HG03039 (cell line): Measurements from ENCODE around the gene CCDC32.

Source experiments
- ATAC-seq: cut with Tn5 transposase; IDR thresholded peaks from one replicate; pipeline ENCODE4 v1.9.1; 2021; ENCODE audit warnings: mild to moderate bottlenecking, moderate library complexity; ENCODE audit not compliant: unreplicated experiment

Gene CCDC32

DNA sequence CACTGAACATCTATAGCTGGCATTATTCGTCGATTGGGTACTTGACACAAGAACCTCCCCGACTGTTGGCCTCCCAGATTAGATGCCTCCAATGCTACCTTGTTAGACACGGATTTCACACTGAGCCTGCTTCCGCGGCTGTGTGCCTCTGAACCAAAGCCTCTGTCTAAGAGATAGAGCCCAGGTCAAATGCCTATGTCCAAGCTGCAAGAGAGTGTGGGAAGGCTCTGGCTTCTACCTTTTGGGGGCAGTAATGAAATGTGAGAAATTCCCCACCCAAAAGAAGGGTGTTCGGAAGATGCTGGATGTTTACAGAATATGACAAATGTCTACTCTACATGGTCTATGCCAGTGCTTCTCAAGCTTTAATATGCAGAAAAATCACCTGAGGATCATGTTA is 2.3 kb upstream of the CCDC32 start:
- no peak for ATAC-seq

GRCh38 chr15:40565333-40566238 is 744 bp upstream of the CCDC32 start:
- ATAC-seq: no peak

DNA sequence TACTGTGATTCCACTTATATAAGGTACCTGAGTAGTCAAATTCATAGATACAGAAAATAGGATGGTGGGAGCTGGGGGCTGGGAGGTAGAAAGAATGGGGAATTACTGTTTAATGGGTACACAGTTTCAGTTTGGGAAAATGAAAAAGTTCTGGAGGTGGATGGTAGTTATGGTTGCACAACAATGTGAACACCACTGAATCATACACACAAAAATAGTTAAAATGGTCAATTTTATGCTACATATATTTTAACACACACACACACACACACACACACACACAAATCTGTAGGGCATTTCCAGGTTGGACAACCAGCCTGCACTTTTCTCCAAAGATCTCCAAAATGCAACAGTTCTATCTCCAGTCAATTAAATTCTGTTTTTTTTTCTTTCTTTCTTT is 1.4 kb downstream of the CCDC32 start:
- no peak for ATAC-seq

DNA sequence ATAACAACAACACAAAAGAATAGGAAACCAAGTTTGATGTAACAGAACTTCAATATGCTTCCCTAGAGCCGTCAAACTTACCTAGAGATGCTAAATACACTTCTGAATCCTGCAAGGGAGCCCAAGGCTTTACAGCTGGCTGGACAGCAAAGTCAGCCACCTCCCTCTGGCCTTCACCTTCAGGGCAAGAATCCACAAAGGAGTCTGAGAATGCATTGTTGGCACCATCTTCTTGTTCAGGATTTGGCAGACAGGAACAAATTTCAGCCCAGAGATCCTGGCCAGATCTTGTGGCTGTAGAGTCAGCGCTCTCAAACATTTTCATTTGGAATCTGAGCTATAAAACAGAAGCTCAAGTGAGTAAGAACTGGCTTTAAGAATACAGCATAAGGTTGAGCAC is 2.2 kb downstream of the CCDC32 start:
- ATAC-seq: no peak

- no peak for ATAC-seq
Observed at GRCh38 chr15:40558952-40559742, 5.7 kb downstream of the CCDC32 start.

GRCh38 chr15:40555876-40556275 is 9.0 kb downstream of the CCDC32 start:
- ATAC-seq: no peak

DNA sequence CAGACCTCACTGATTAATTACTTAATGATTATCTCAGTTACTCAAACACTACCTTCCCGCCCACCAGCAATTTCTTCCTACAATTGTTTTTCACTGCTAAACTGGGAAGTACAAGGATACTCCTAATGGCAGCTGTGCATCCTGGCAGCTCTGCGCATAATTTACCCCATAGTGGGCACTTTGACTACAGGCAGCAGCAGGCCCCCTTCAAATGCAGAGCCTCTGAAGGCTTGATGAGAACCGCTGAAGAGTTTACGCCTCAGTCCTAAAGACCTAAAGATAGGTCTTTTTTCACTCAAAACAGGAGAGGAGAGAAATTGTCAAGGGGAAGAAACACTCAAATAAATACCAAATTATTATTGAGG is 10.7 kb downstream of the CCDC32 start:
- no peak for ATAC-seq

DNA sequence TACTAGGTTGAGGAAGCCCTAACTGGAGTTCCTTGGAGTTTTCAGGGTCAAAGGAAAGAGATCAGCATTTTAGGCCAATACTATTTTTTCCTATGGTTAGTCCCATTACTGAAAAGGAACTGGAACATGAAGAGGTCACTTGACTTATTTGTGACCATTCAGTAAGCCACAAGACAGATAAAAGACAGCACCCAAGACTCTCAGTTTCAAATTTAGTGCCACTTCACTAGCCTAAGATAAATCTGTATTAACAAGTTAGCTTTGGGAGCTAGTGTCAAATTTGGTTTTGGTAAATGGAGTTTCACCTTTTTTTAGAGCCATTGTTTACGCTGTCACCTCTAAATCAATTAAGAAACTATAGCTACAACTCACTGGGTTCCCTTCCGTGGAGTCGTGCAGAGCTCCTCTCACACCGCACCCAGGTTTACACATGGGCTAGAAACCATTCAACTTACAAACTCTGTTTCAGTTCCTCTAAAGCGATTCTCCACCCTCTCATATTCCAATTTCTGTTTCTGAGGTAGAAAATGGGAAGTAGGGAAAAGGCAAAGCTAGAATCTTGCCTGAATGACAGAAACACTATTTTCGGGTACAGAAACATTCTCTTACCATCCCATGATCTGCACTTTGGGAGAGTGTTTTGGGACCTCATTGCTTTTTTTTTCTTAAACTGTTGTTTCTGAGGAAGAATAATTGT is 14.4 kb downstream of the CCDC32 start:
- ATAC-seq: peak; percentile 44

DNA sequence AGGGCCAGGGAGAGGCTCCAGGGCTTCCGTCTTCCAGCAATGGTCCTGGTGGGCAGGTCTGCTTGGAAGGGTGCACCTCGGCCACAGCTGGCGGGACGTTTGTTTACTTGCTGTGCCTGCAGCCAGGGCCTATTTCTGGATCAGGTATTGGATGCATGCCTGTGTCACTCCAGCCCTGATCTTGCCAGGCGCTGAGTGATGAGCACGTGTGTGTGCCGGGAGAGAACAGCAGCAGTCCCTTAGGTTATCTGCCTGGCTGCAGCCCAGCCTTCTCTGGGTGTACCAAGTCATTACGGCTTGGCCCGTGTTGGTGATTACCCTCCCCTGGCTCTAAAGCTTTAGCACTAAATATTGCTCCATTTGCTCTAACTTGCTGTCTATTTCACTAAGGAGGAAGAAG is 14.9 kb downstream of the CCDC32 start:
- ATAC-seq: no peak

- ATAC-seq: no peak
Observed at GRCh38 chr15:40548610-40549009, 16.2 kb downstream of the CCDC32 start.

GRCh38 chr15:40545457-40545856 is 19.4 kb downstream of the CCDC32 start:
- ATAC-seq: no peak

- peak; percentile 57 for ATAC-seq
Observed at GRCh38 chr15:40543631-40544294, 21.1 kb downstream of the CCDC32 start.

GRCh38 chr15:40543082-40543481 is 21.8 kb downstream of the CCDC32 start:
- ATAC-seq: no peak

- ATAC-seq: no peak
Observed at GRCh38 chr15:40538976-40539375, 25.9 kb downstream of the CCDC32 start.

GRCh38 chr15:40536501-40536900 is 28.3 kb downstream of the CCDC32 start:
- ATAC-seq: no peak

- no peak for ATAC-seq
Observed at GRCh38 chr15:40534371-40534770, 30.5 kb downstream of the CCDC32 start.

DNA sequence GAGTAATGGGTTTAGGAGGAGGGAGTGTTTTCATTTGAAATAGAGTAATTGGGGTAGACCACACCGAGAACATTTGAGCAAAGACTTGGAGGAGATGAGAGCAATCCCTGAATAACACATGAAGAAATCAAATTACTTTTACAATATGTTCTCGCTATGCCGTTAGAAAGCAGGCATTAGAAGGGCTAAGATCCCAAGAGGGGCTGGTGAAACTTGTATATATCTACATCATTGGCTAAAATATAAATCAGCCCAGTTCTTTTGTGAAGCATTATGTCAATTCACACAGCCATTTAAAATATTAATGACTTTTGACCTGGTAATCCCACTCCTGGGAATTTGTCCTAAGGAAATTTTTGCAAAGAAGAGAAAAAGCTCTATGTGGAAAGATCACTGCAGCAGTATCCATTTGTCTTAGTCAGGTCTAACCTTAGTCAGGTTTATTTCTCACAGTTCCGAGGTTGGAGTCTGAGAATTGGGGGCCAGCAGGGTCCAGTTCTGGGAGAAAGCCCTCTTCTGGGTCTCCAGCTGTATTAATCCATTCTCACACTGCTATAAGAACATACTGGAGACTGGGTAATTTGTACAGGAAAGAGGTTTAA is 31.0 kb downstream of the CCDC32 start:
- no peak for ATAC-seq

DNA sequence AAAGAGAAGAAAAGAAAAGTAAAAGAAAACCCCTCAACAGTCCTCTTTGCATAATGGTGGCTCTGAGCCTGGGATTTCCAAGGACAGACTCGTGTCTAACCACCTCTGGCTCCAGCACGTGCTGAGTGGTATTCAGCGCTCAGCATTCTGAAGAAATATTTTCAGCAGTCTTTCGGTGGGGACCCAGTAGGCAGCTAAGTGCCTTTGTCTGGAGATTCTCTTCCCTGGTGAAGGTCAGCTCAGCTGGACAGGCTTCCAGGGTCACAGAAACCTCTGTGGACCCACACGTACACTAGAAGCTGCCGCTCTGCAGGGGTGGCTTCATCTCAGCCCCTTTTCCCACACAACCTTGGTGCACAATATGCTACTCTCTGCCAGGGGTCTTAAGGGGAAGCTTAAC is 36.0 kb downstream of the CCDC32 start:
- no peak for ATAC-seq

DNA sequence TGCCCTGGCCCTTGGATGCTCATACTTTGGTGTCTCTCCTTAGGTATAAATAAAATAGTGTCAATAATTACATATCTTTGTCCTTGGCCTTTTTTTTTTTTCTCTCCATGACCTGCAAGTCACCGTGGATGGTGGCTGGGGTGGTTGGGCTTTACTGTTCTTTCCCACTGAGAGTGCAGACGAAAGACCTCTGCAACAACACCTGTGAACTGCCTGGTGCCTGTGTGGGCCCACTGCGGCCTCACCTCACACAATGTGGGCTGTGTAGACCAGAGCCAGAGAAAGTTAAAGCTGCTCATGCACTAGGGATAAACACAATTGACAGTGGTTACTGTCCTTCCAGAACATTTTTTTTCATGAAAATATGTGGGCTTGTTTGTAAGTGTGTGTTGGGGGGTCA is 39.0 kb downstream of the CCDC32 start:
- no peak for ATAC-seq

DNA sequence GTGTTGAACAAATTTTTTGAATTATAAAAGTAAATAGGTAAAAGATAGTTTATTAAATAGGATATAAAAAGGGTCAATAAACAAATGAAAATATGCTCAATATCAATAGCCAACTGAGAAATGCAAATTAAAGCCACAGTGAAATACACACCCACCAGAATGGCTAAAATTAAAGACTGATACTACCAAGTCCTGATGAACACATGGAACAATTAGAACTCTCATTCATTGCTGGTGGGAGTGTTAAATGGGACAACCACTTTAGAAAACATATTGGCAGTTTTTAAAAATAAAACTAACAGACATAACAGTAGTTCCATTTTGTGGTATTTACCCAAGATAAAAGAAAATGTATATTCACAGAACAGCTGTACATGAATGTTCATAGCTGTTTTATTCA is 41.2 kb downstream of the CCDC32 start:
- no peak for ATAC-seq

- no peak for ATAC-seq
Observed at GRCh38 chr15:40516322-40516721, 48.5 kb downstream of the CCDC32 start.
